Kidney (tissue), 14 donors: ENCODE measurements around the gene RASGRF2. TPM values are rescaled to one million over a fixed set of nuclear protein-coding genes. Genes with fewer than 3 reads are reported as not detected.

Experiments
- DNase-seq, 5 donors: peaks; one replicate each; pipeline ENCODE4 v3.0.0-alpha.2; 2013 to 2020
- FAIRE-seq: peaks from 2 replicates; lab custom pipeline; 2012; peaks lifted over from hg19 to GRCh38; lab: Jason Lieb, UNC
- H3K27ac ChIP-seq, 2 donors: one replicate each; pipeline ENCODE4 v1.7.0; 2013; ENCODE audit warnings: low read depth in 2 of 2, low read length in 2 of 2, inconsistent platforms in 1 of 2
- H3K27me3 ChIP-seq: one replicate; pipeline ENCODE4 v1.7.1; 2013; ENCODE audit warnings: low read length, inconsistent platforms; ENCODE audit not compliant: control insufficient read depth, insufficient read depth
- H3K36me3 ChIP-seq, 3 donors: one replicate each; pipeline versions ENCODE4 v1.7.0 to v1.7.1; 2013; ENCODE audit warnings: low read length in 3 of 3, control low read depth in 1 of 3, inconsistent platforms in 1 of 3; ENCODE audit not compliant: insufficient read depth in 3 of 3, control insufficient read depth in 2 of 3
- H3K4me1 ChIP-seq, 3 donors: one replicate each; pipeline versions ENCODE4 v1.7.0 to v1.7.1; 2013; ENCODE audit warnings: low read length in 3 of 3, inconsistent platforms in 1 of 3, low read depth in 1 of 3; ENCODE audit not compliant: control insufficient read depth in 2 of 3, insufficient read depth in 2 of 3
- H3K4me3 ChIP-seq, 3 donors: one replicate each; pipeline versions ENCODE4 v1.7.0 to v1.8.1; 2013; ENCODE audit warnings: low read length in 3 of 3, control low read depth in 1 of 3, inconsistent platforms in 1 of 3
- H3K9ac ChIP-seq, 3 donors: one replicate each; pipeline versions ENCODE4 v1.7.0 to v1.7.1; 2013; ENCODE audit warnings: low read length in 3 of 3, control low read depth in 1 of 3, inconsistent platforms in 1 of 3
- H3K9me3 ChIP-seq, 3 donors: one replicate each; pipeline versions ENCODE4 v1.7.0 to v1.7.1; 2013; ENCODE audit warnings: low read length in 3 of 3, control low read depth in 1 of 3, inconsistent platforms in 1 of 3; ENCODE audit not compliant: control insufficient read depth in 2 of 3, insufficient read depth in 1 of 3
- CTCF ChIP-seq: IDR thresholded peaks from 3 replicates; pipeline ENCODE4 v1.5.1; 2012; ENCODE audit warnings: mild to moderate bottlenecking, moderate library complexity, borderline replicate concordance; ENCODE audit not compliant: insufficient read depth; ENCODE audit errors: extremely low read depth
- intact Hi-C: fragments of 100-400 bp; cut with DNase I; formaldehyde crosslinking; loops from one replicate; pipeline ENCODE4 v1.11.1; 2022
- polyA plus RNA-seq: library from polyadenylated mRNA; stranded (reverse); fragments of 350-450 nt; fragmentation: Illumina TruSeq; extraction: RNeasy Lipid Tissue Mini Kit (QIAGEN cat#74804); gene quantifications from one replicate; pipeline ENCODE4 v1.2.3, GENCODE V29; 2014; ENCODE audit warnings: low read depth, low replicate concordance; ENCODE audit not compliant: insufficient read depth
- total RNA-seq: library from RNA; stranded (reverse); fragmentation: NEBNext Ultra II Directional; extraction: Animal tissue kit (Norgen Biotek cat#: 25700); gene quantifications from one replicate; pipeline ENCODE4 v1.2.1, GENCODE V29; 2021
- donor health status: control.
- donor health status: control.
- donor health status: control.
- donor health status: control.
- donor health status: control.
- donor health status: DM: yes; HTN: yes; CAD: no.
- donor health status: Normal renal cell carcinoma (clear cell type).

Gene RASGRF2
- total and polyA plus RNA-seq, 2 donors from 2014 or later, result 4.9 to 14.7 TPM

DNA sequence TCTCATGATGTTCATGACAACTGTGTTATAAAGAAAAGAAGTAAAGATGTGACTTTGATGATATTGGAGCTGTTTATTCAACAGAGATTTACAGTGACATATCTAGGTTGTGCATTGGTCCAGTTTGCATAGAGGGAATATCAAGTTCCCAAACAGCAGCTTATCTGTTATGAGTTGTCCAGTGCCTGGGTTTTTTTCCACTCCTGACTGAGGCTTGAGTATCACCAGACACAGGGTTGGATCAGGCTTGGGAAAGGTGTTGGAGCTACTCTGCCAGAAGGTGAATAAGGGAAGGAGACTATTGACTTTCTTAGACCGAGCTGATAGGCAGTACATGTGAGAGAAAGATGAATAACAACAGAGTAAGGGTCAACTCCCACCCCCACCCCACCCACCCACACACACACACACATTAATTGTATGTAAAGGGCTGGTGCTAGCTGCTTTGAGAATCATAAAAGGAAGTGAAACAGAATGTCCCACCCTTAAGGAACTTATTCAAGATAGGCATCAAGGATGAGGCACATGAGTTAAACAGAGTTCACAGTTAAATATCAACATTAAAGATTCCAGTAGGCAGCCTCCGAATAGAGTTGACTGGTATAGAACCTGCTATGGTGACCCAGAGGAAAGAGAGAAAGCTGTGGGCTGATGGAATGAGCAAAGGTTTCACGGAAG, 33.0 kb upstream of the RASGRF2 start:
- Histone ChIP-seq H3K27ac (no peak overlapping the region), H3K27me3 (no peaks in the 10 kb centered on the region), H3K36me3 (no peaks in the 10 kb centered on the region), H3K9me3 (no peaks in the 10 kb centered on the region), H3K4me1 (no peaks in the 10 kb centered on the region), H3K4me3 (no peak overlapping the region), H3K9ac (no peak overlapping the region)
- DNase-seq, result no peak
- TF ChIP-seq CTCF, result no peak
- intact Hi-C loops, result no loop called here
- FAIRE-seq, result no peak

DNA sequence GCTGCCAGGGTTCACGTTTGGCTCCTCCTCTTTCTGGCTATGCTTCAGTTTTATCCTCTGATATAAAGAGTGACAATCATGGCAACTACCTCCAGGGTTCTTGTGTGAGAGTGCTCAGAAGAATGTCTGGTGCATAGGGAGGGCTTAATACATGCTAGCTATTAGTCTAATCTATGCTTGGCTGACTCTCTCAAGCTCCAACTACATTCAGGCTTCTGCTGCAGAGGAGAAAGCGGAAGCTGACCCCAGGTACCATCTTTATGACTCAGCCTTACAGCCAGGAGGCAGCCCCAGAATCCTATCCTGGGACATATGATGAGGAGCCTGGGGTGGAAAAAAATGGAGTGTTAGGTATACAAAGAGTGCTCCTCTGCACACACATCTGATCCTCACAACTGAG, 32.1 kb upstream of the RASGRF2 start:
- no peaks in the 10 kb centered on the region for H3K36me3 ChIP-seq
- intact Hi-C loops, result no loop called here
- H3K27me3 ChIP-seq, result no peaks in the 10 kb centered on the region
- no peak overlapping the region for H3K4me3 ChIP-seq
- no peak for TF ChIP-seq CTCF
- FAIRE-seq (no peak), DNase-seq (no peak)
- H3K4me1 ChIP-seq, result no peaks in the 10 kb centered on the region
- H3K9me3 ChIP-seq, result no peaks in the 10 kb centered on the region
- H3K27ac ChIP-seq, result no peak overlapping the region
- no peak overlapping the region for H3K9ac ChIP-seq

DNA sequence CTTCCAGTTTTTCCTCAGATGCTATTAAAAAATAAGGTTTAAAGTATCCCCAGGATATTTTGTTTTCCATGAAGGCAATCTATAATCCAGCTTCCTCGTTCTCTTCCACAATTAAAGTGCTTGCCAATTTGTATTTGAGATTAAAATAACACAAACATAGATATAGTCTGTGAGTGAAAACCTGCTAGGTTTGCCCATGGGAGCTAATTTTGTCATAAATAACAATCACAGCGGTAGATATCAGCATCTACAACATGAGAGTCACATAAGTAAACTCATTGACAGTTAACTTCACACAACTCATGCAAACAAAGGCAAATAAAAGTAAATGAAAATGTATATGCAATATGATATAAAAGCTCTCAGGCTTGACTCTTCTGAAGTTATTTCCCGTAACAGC, 29.2 kb upstream of the RASGRF2 start:
- Histone ChIP-seq H3K4me1 (no peaks in the 10 kb centered on the region), H3K27me3 (no peaks in the 10 kb centered on the region), H3K36me3 (no peaks in the 10 kb centered on the region), H3K27ac (no peak overlapping the region), H3K9me3 (no peaks in the 10 kb centered on the region), H3K9ac (no peak overlapping the region), H3K4me3 (no peak overlapping the region)
- FAIRE-seq (no peak), DNase-seq (no peak)
- intact Hi-C loops, result no loop called here
- no peak for TF ChIP-seq CTCF

DNA sequence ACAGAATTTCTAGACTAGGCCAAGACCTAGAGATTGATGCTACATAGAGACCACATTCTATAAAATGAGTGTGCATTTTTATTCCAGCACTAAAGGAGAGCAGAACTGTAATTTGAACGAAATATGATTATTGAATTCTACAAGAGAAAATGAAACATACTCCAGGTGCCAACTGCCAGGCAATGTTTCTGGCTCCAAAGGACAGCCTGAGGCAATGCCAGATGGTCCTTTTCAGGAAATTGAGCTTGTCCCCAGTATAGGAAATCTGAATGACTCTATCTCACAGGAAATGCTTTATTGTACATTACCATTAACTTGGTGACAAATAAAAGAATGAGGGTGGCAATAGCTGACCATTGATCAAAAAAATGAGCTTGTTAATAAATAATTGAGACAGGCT, 28.8 kb upstream of the RASGRF2 start:
- intact Hi-C loops, result no loop called here
- no peak for FAIRE-seq
- Histone ChIP-seq H3K27me3 (no peaks in the 10 kb centered on the region), H3K4me1 (no peaks in the 10 kb centered on the region), H3K9ac (no peak overlapping the region), H3K4me3 (no peak overlapping the region), H3K27ac (no peak overlapping the region), H3K9me3 (no peaks in the 10 kb centered on the region), H3K36me3 (no peaks in the 10 kb centered on the region)
- DNase-seq, result peak in 2 of 5 donors; percentile 20 to 21
- TF ChIP-seq CTCF, result no peak
